IMR-90 (cell line): ENCODE results near the gene SLC22A12. TPM values are rescaled to one million over a fixed set of nuclear protein-coding genes. Genes with fewer than 3 reads are reported as not detected.

Experiments
- ATAC-seq: fragments of 200-7000 bp; cut with Tn5 transposase; 2 replicates; pipeline ENCODE4 v1.9.1; 2020; ENCODE audit warnings: low read depth, mild to moderate bottlenecking, moderate library complexity
- Bru-seq: library from RNA; stranded (reverse); fragments of 400-500 nt; gene quantifications from one replicate; lab custom pipeline; 2021; lab: Mats Ljungman, UMichigan
- BruChase-seq, 2 experiments: library from RNA; stranded (reverse); fragments of 400-500 nt; gene quantifications; one replicate each; lab custom pipeline; 2021; lab: Mats Ljungman, UMichigan
- BruUV-seq: library from RNA; stranded (reverse); fragments of 400-500 nt; replicated peaks from 2 replicates; lab custom pipeline; 2021; lab: Mats Ljungman, UMichigan
- CTCF ChIA-PET: fragments of 300-600 bp; formaldehyde crosslinking; extraction: SDS; loops from one replicate; lab custom pipeline; 2021; ENCODE audit warnings: antibody characterized with exemption; lab: Yijun Ruan, JAX
- POLR2A ChIA-PET: fragments of 300-600 bp; sonication (Branson Sonifier 250); formaldehyde crosslinking; loops from one replicate; lab custom pipeline; 2022; ENCODE audit warnings: antibody characterized with exemption; ENCODE audit not compliant: unreplicated experiment; lab: Charles Lee
- DNase-seq: peaks from one replicate; pipeline ENCODE4 v3.0.0; 2013
- H2AFZ ChIP-seq: replicated peaks from 2 replicates; pipeline ENCODE3; 2013; ENCODE audit warnings: low read length, mild to moderate bottlenecking; ENCODE audit not compliant: poor library complexity
- H2AK5ac ChIP-seq: 2 replicates; pipeline ENCODE4 v1.6.1; 2013; ENCODE audit warnings: low read depth, low read length, inconsistent platforms
- H2AK9ac ChIP-seq: replicated peaks from 2 replicates; pipeline ENCODE3; 2013; ENCODE audit warnings: mild to moderate bottlenecking, low read depth, low read length, moderate library complexity; ENCODE audit not compliant: poor library complexity
- H2BK120ac ChIP-seq: 2 replicates; pipeline ENCODE4 v1.6.1; 2013; ENCODE audit warnings: low read depth, low read length, inconsistent platforms
- H2BK15ac ChIP-seq: 3 replicates; pipeline ENCODE4 v1.6.1; 2013; ENCODE audit warnings: low read depth, low read length, inconsistent platforms
- H2BK20ac ChIP-seq: 2 replicates; pipeline ENCODE4 v1.6.1; 2013; ENCODE audit warnings: low read depth, mild to moderate bottlenecking, inconsistent platforms, low read length, moderate library complexity
- H2BK5ac ChIP-seq: 2 replicates; pipeline ENCODE4 v1.6.1; 2013; ENCODE audit warnings: mild to moderate bottlenecking, low read depth, low read length, inconsistent platforms; ENCODE audit not compliant: poor library complexity, severe bottlenecking
- H3K14ac ChIP-seq: replicated peaks from 2 replicates; pipeline ENCODE4 v1.6.1; 2013; ENCODE audit warnings: low read depth, low read length, inconsistent platforms
- H3K18ac ChIP-seq: 2 replicates; pipeline ENCODE4 v1.6.1; 2013; ENCODE audit warnings: low read depth, low read length, control low read depth
- H3K23ac ChIP-seq: 2 replicates; pipeline ENCODE4 v1.6.1; 2013; ENCODE audit warnings: low read depth, low read length, inconsistent platforms
- H3K27ac ChIP-seq: 2 replicates; pipeline ENCODE4 v1.5.1; 2013; ENCODE audit warnings: mild to moderate bottlenecking, control low read depth, low read length; ENCODE audit not compliant: insufficient read depth
- H3K27me3 ChIP-seq: 2 replicates; pipeline ENCODE4 v1.6.1; 2013; ENCODE audit warnings: low read length; ENCODE audit not compliant: control insufficient read depth, insufficient read depth
- H3K36me3 ChIP-seq: 2 replicates; pipeline ENCODE4 v1.6.1; 2013; ENCODE audit warnings: low read length, mixed read lengths; ENCODE audit not compliant: control insufficient read depth, insufficient read depth
- H3K4ac ChIP-seq: 2 replicates; pipeline ENCODE4 v1.6.1; 2013; ENCODE audit warnings: low read depth, low read length, inconsistent platforms
- H3K4me1 ChIP-seq: 2 replicates; pipeline ENCODE4 v1.6.1; 2013; ENCODE audit warnings: low read length, mixed read lengths; ENCODE audit not compliant: control insufficient read depth, insufficient read depth
- H3K4me2 ChIP-seq: 2 replicates; pipeline ENCODE4 v1.6.1; 2013; ENCODE audit warnings: low read depth, mild to moderate bottlenecking, control low read depth, low read length, moderate library complexity
- H3K4me3 ChIP-seq: 2 replicates; pipeline ENCODE4 v1.5.1; 2013; ENCODE audit warnings: low read depth, mild to moderate bottlenecking, control low read depth, low read length, moderate library complexity; ENCODE audit not compliant: insufficient read depth
- H3K56ac ChIP-seq: 2 replicates; pipeline ENCODE4 v1.6.1; 2013; ENCODE audit warnings: low read length, inconsistent platforms; ENCODE audit not compliant: insufficient read depth; ENCODE audit errors: extremely low read depth
- H3K79me1 ChIP-seq, 2 experiments: 2 replicates each; pipeline ENCODE4 v1.6.1; 2013; ENCODE audit warnings: low read length in 2 of 2, inconsistent platforms in 1 of 2, low read depth in 1 of 2
- H3K9ac ChIP-seq: 2 replicates; pipeline ENCODE4 v1.6.1; 2013; ENCODE audit warnings: low read depth, low read length, control low read depth
- H3K9me1 ChIP-seq: 2 replicates; pipeline ENCODE4 v1.6.1; 2013; ENCODE audit warnings: low read length, inconsistent platforms; ENCODE audit not compliant: insufficient read depth
- H3K9me3 ChIP-seq: 2 replicates; pipeline ENCODE4 v1.6.1; 2013; ENCODE audit warnings: low read length; ENCODE audit not compliant: control insufficient read depth, insufficient read depth
- H4K20me1 ChIP-seq: 2 replicates; pipeline ENCODE4 v1.6.1; 2013; ENCODE audit warnings: low read length, inconsistent platforms; ENCODE audit not compliant: insufficient read depth
- H4K5ac ChIP-seq: 2 replicates; pipeline ENCODE4 v1.6.1; 2013; ENCODE audit warnings: mild to moderate bottlenecking, low read depth, low read length, control low read depth
- H4K8ac ChIP-seq, 2 experiments: 2 replicates each; pipeline ENCODE4 v1.6.1; 2013; ENCODE audit warnings: low read depth in 2 of 2, low read length in 2 of 2, control low read depth in 1 of 2, inconsistent platforms in 1 of 2
- H4K91ac ChIP-seq: 2 replicates; pipeline ENCODE4 v1.6.1; 2013; ENCODE audit warnings: low read depth, low read length, inconsistent platforms; ENCODE audit not compliant: insufficient read depth
- CEBPB ChIP-seq: IDR thresholded peaks from 2 replicates; pipeline ENCODE4 v1.6.1; 2012; ENCODE audit warnings: low read depth, low read length, improper control_type of control experiment
- MXI1 ChIP-seq: IDR thresholded peaks from 2 replicates; pipeline ENCODE4 v1.6.1; 2012; ENCODE audit warnings: low read depth, mild to moderate bottlenecking, low read length, moderate library complexity, borderline replicate concordance
- NFE2L2 ChIP-seq: fragments of 150-350 bp; IDR thresholded peaks from 2 replicates; pipeline ENCODE4 v1.6.1; 2016; ENCODE audit warnings: low read depth, mild to moderate bottlenecking, low read length
- RAD21 ChIP-seq: IDR thresholded peaks from 2 replicates; pipeline ENCODE4 v1.6.1; 2012; ENCODE audit warnings: low read length, improper control_type of control experiment
- RCOR1 ChIP-seq: IDR thresholded peaks from 2 replicates; pipeline ENCODE4 v1.6.1; 2012; ENCODE audit warnings: mild to moderate bottlenecking, low read length, improper control_type of control experiment; ENCODE audit not compliant: insufficient replicate concordance
- RFX5 ChIP-seq: IDR thresholded peaks from 2 replicates; pipeline ENCODE4 v1.8.0; 2012; ENCODE audit warnings: low read depth, mild to moderate bottlenecking, low read length, moderate library complexity
- SMC3 ChIP-seq: fragments of 150-350 bp; IDR thresholded peaks from 2 replicates; pipeline ENCODE4 v1.6.1; 2016; ENCODE audit warnings: low read depth, mild to moderate bottlenecking, antibody characterized with exemption, low read length, moderate library complexity
- USF2 ChIP-seq: fragments of 150-350 bp; IDR thresholded peaks from 2 replicates; pipeline ENCODE4 v1.6.1; 2017; ENCODE audit warnings: mild to moderate bottlenecking, antibody characterized with exemption, low read length, low read depth
- WGBS, 2 experiments: methylation state at CpG; one replicate each; pipeline versions ENCODE4 v1.1.5 to v1.1.7; 2013; ENCODE audit warnings: missing lambda C conversion rate in 2 of 2; ENCODE audit not compliant: insufficient read length in 1 of 2; ENCODE audit errors: extremely low coverage in 2 of 2; 5-methylcytosine and 5-hydroxymethylcytosine counted together
- dilution Hi-C: fragments of 300-500 bp; cut with HindIII; formaldehyde crosslinking; loops from one replicate; pipeline ENCODE4 v1.14.3; 2018; ENCODE audit warnings: low sequenced_read_pairs; ENCODE audit not compliant: unreplicated experiment
- in situ Hi-C: fragments of 300-500 bp; cut with MboI; formaldehyde crosslinking; loops from 3 replicates; pipeline ENCODE4 v1.14.3; 2019; ENCODE audit warnings: low sequenced_read_pairs, inconsistent platforms, mixed read lengths
- intact Hi-C: fragments of 100-400 bp; cut with micrococcal nuclease; formaldehyde crosslinking; loops from 2 replicates; pipeline ENCODE4 v1.10.0; 2022
- long read RNA-seq: library from polyadenylated mRNA; unstranded; transcript quantifications from one replicate; pipeline ENCODE4 v2.0.0, GENCODE V29; 2021; ENCODE audit not compliant: unreplicated experiment
- polyA plus RNA-seq, 3 experiments: library from polyadenylated mRNA; depleted of rRNA; stranded (reverse); fragments of >200 nt; gene quantifications; 2 replicates each; pipeline ENCODE4 v1.2.3, GENCODE V29; 2012; ENCODE audit warnings: low replicate concordance in 1 of 3
- total RNA-seq: library from RNA; depleted of rRNA; stranded (reverse); fragments of >200 nt; gene quantifications from 2 replicates; pipeline ENCODE4 v1.2.3, GENCODE V29; 2012; rRNA removed

The SLC22A12 gene
- total RNA-seq (not detected in 2 replicates), polyA plus RNA-seq (2012; rRNA removed) (not detected in 2 replicates), Bru-seq, nascent RNA (not detected), BruChase-seq, experiment 1, labeled RNA remaining after a 6-hour chase (not detected), BruChase-seq, experiment 2, labeled RNA remaining after a 2-hour chase (not detected)
- not detected in 2 replicates for polyA plus RNA-seq (2012; cell fraction: cytosol; rRNA removed)
- polyA plus RNA-seq (2012; cell fraction: nucleus; rRNA removed; ENCODE audit: low replicate concordance): not detected in 2 replicates
- long read RNA-seq: 0 reads

- no peak within 1 kb of the TSS for H3K23ac ChIP-seq
- ChIA-PET CTCF (no interaction called here), POLR2A (no interaction called here)
- no peak within 1 kb of the TSS for H2BK5ac ChIP-seq
- TF ChIP-seq RAD21: no peak
- no peak for TF ChIP-seq USF2
- no peak for TF ChIP-seq RFX5
- no peak for TF ChIP-seq CEBPB
- no peak for TF ChIP-seq SMC3
- TF ChIP-seq NFE2L2: no peak
- no peak for TF ChIP-seq RCOR1
- no peak for TF ChIP-seq MXI1
- no peak within 1 kb of the TSS for H4K5ac ChIP-seq
- DNase-seq (no peak), ATAC-seq (no peak)
- no peak within 1 kb of the TSS for H3K14ac ChIP-seq
- no peak within 1 kb of the TSS for H2AFZ ChIP-seq
- H2BK20ac ChIP-seq: no peak within 1 kb of the TSS
- no peak within 1 kb of the TSS for H2AK5ac ChIP-seq
- H4K20me1 ChIP-seq: no peaks in the 10 kb centered on the region
- no peak within 1 kb of the TSS for H3K56ac ChIP-seq
- no peak within 1 kb of the TSS for H3K4me2 ChIP-seq
- 80% methylated on average over 9 of the region's 14 CpGs; no CpG with 5 or more reads in 1 of the 2 experiments for WGBS, 2 experiments
- no peaks in the 10 kb centered on the region for H3K36me3 ChIP-seq
- no peak within 1 kb of the TSS for H3K4me3 ChIP-seq
- no peak within 1 kb of the TSS for H3K27ac ChIP-seq
- intact Hi-C loops (no loop called here), in situ Hi-C loops (no loop called here), dilution Hi-C loops (no loop called here)
- H3K9me3 ChIP-seq: peaks cover 6% of the 10 kb centered on the region
- H3K9ac ChIP-seq: no peak within 1 kb of the TSS
- no peaks in the 10 kb centered on the region for H3K4me1 ChIP-seq
- no peaks in the 10 kb centered on the region for H3K9me1 ChIP-seq
- no TSS peak for BruUV-seq
- H3K79me1 ChIP-seq: no peaks in the 10 kb centered on the region
- no peak within 1 kb of the TSS for H4K8ac ChIP-seq
- no peak within 1 kb of the TSS for H2BK120ac ChIP-seq
- no peak within 1 kb of the TSS for H2AK9ac ChIP-seq
- H3K4ac ChIP-seq: no peak within 1 kb of the TSS
- no peak within 1 kb of the TSS for H3K18ac ChIP-seq
- H4K91ac ChIP-seq: no peak within 1 kb of the TSS
- H2BK15ac ChIP-seq: no peak within 1 kb of the TSS
- peaks cover 3% of the 10 kb centered on the region for H3K27me3 ChIP-seq
These were observed at the start of gene SLC22A12 for GRCh38 chr11:64590763-64591221. Gene SLC22A12, plus strand, starts transcription at chr11:64591220. Its CDS starts 337 bp downstream, at chr11:64591557.
